Measurements from ENCODE around the gene DLG2.

Gene DLG2

GRCh38 chr11:84339796-84340195 is 1287.3 kb downstream of the DLG2 start:
- Histone ChIP-seq H3F3A (ENCODE audit: control insufficient read depth, insufficient read depth) (no peaks in the 10 kb centered on the region), H3K9me3 (ENCODE audit: control insufficient read depth, insufficient read depth, low read length) (no peaks in the 10 kb centered on the region), H3K9me2 (replicated peaks; ENCODE audit: control insufficient read depth, low read length) (no peaks in the 10 kb centered on the region), H3K36me3 (ENCODE audit: control insufficient read depth, low read length) (no peaks in the 10 kb centered on the region), H3K4me1 (ENCODE audit: control insufficient read depth, low read length) (no peaks in the 10 kb centered on the region), H3K27me3 (ENCODE audit: control insufficient read depth, low read length) (no peaks in the 10 kb centered on the region), H4K20me1 (ENCODE audit: control insufficient read depth, insufficient read depth, low read depth, low read length) (no peaks in the 10 kb centered on the region), H3K4me3 (ENCODE audit: low read length) (no peak overlapping the region), H3K4me2 (ENCODE audit: low read length) (no peak overlapping the region), H3K79me2 (ENCODE audit: control insufficient read depth, low read length) (no peaks in the 10 kb centered on the region), H3K27ac (ENCODE audit: low read depth, low read length) (no peak overlapping the region)
- no peak for TF ChIP-seq CTCF (IDR thresholded peaks at IDR 0.05; ENCODE audit: low read depth, low read length, poor library complexity, severe bottlenecking)
- no peak for TF ChIP-seq EZH2phosphoT487 (IDR thresholded peaks at IDR 0.05; ENCODE audit: borderline replicate concordance, low read length)

GRCh38 chr11:84333221-84333620 is 1293.9 kb downstream of the DLG2 start:
- H3K4me3 ChIP-seq (ENCODE audit: low read length) = no peak overlapping the region
- H3K4me1 ChIP-seq (ENCODE audit: control insufficient read depth, low read length) = no peaks in the 10 kb centered on the region
- no peaks in the 10 kb centered on the region for H3K9me3 ChIP-seq (ENCODE audit: control insufficient read depth, insufficient read depth, low read length)
- TF ChIP-seq CTCF (IDR thresholded peaks at IDR 0.05; ENCODE audit: low read depth, low read length, poor library complexity, severe bottlenecking) (no peak), EZH2phosphoT487 (IDR thresholded peaks at IDR 0.05; ENCODE audit: borderline replicate concordance, low read length) (no peak)
- H3K27me3 ChIP-seq (ENCODE audit: control insufficient read depth, low read length) = no peaks in the 10 kb centered on the region
- no peak overlapping the region for H3K4me2 ChIP-seq (ENCODE audit: low read length)
- no peak overlapping the region for H3K27ac ChIP-seq (ENCODE audit: low read depth, low read length)
- no peaks in the 10 kb centered on the region for H4K20me1 ChIP-seq (ENCODE audit: control insufficient read depth, insufficient read depth, low read depth, low read length)
- no peaks in the 10 kb centered on the region for H3F3A ChIP-seq (ENCODE audit: control insufficient read depth, insufficient read depth)
- H3K9me2 ChIP-seq (replicated peaks; ENCODE audit: control insufficient read depth, low read length) = no peaks in the 10 kb centered on the region
- H3K79me2 ChIP-seq (ENCODE audit: control insufficient read depth, low read length) = no peaks in the 10 kb centered on the region
- no peaks in the 10 kb centered on the region for H3K36me3 ChIP-seq (ENCODE audit: control insufficient read depth, low read length)

GRCh38 chr11:84322211-84322610 is 1304.9 kb downstream of the DLG2 start:
- Histone ChIP-seq H3K27ac (ENCODE audit: low read depth, low read length) (no peak overlapping the region), H3K4me2 (ENCODE audit: low read length) (no peak overlapping the region), H4K20me1 (ENCODE audit: control insufficient read depth, insufficient read depth, low read depth, low read length) (no peaks in the 10 kb centered on the region), H3K4me1 (ENCODE audit: control insufficient read depth, low read length) (no peaks in the 10 kb centered on the region), H3K9me2 (replicated peaks; ENCODE audit: control insufficient read depth, low read length) (no peaks in the 10 kb centered on the region), H3K9me3 (ENCODE audit: control insufficient read depth, insufficient read depth, low read length) (no peaks in the 10 kb centered on the region), H3K4me3 (ENCODE audit: low read length) (no peak overlapping the region), H3K27me3 (ENCODE audit: control insufficient read depth, low read length) (no peaks in the 10 kb centered on the region), H3F3A (ENCODE audit: control insufficient read depth, insufficient read depth) (no peaks in the 10 kb centered on the region), H3K79me2 (ENCODE audit: control insufficient read depth, low read length) (no peaks in the 10 kb centered on the region), H3K36me3 (ENCODE audit: control insufficient read depth, low read length) (no peaks in the 10 kb centered on the region)
- TF ChIP-seq CTCF (IDR thresholded peaks at IDR 0.05; ENCODE audit: low read depth, low read length, poor library complexity, severe bottlenecking) (no peak), EZH2phosphoT487 (IDR thresholded peaks at IDR 0.05; ENCODE audit: borderline replicate concordance, low read length) (no peak)

- no peaks in the 10 kb centered on the region for H3K4me1 ChIP-seq (ENCODE audit: control insufficient read depth, low read length)
- no peaks in the 10 kb centered on the region for H3K79me2 ChIP-seq (ENCODE audit: control insufficient read depth, low read length)
- no peaks in the 10 kb centered on the region for H3K9me2 ChIP-seq (replicated peaks; ENCODE audit: control insufficient read depth, low read length)
- no peaks in the 10 kb centered on the region for H3K36me3 ChIP-seq (ENCODE audit: control insufficient read depth, low read length)
- H3K27me3 ChIP-seq (ENCODE audit: control insufficient read depth, low read length) = no peaks in the 10 kb centered on the region
- H3K9me3 ChIP-seq (ENCODE audit: control insufficient read depth, insufficient read depth, low read length) = no peaks in the 10 kb centered on the region
- H3K27ac ChIP-seq (ENCODE audit: low read depth, low read length) = no peak overlapping the region
- H3K4me3 ChIP-seq (ENCODE audit: low read length) = no peak overlapping the region
- no peaks in the 10 kb centered on the region for H3F3A ChIP-seq (ENCODE audit: control insufficient read depth, insufficient read depth)
- no peaks in the 10 kb centered on the region for H4K20me1 ChIP-seq (ENCODE audit: control insufficient read depth, insufficient read depth, low read depth, low read length)
- no peak overlapping the region for H3K4me2 ChIP-seq (ENCODE audit: low read length)
- no peak for TF ChIP-seq CTCF (IDR thresholded peaks at IDR 0.05; ENCODE audit: low read depth, low read length, poor library complexity, severe bottlenecking)
- TF ChIP-seq EZH2phosphoT487 (IDR thresholded peaks at IDR 0.05; ENCODE audit: borderline replicate concordance, low read length) = no peak
Observed at GRCh38 chr11:84319863-84320262, 1307.3 kb downstream of the DLG2 start.

Measured in DOHH2 (cell line).